WTC11 (cell line): ENCODE measurements around the gene PRR14. TPM values are rescaled to one million over a fixed set of nuclear protein-coding genes. Genes with fewer than 3 reads are reported as not detected.

ENCODE experiments used
- ATAC-seq: fragments of 200-7000 bp; cut with Tn5 transposase; 2 replicates; pipeline ENCODE4 v1.10.0; 2021; ENCODE audit warnings: mild to moderate bottlenecking, moderate library complexity
- CTCF ChIA-PET: fragments of 300-600 bp; sonication (Branson Sonifier 250); formaldehyde crosslinking; loops from one replicate; lab custom pipeline; 2021; ENCODE audit warnings: antibody characterized with exemption; lab: Charles Lee
- POLR2A ChIA-PET: fragments of 350-600 bp; sonication (Branson Sonifier 250); formaldehyde crosslinking; loops from one replicate; lab custom pipeline; 2021; ENCODE audit warnings: antibody characterized with exemption; lab: Charles Lee
- DNase-seq: peaks from one replicate; pipeline ENCODE4 v3.0.0; 2021; ENCODE audit warnings: low spot score
- H3K27ac Mint-ChIP-seq: 2 replicates; pipeline ENCODE4 v1.8.0; 2021; ENCODE audit warnings: mixed read lengths
- H3K27me3 Mint-ChIP-seq: 2 replicates; pipeline ENCODE4 v1.8.0; 2021; ENCODE audit warnings: low read depth, mild to moderate bottlenecking, moderate library complexity, mixed read lengths
- H3K36me3 Mint-ChIP-seq: 2 replicates; pipeline ENCODE4 v1.8.0; 2021; ENCODE audit warnings: mixed read lengths
- H3K4me1 Mint-ChIP-seq: 2 replicates; pipeline ENCODE4 v1.8.0; 2022; ENCODE audit warnings: mixed read lengths
- H3K4me3 Mint-ChIP-seq: 2 replicates; pipeline ENCODE4 v1.8.0; 2021; ENCODE audit warnings: mild to moderate bottlenecking, moderate library complexity, mixed read lengths
- H3K9me3 Mint-ChIP-seq: 2 replicates; pipeline ENCODE4 v1.8.0; 2021; ENCODE audit warnings: mixed read lengths
- CREB1 ChIP-seq: sonication (generic); formaldehyde crosslinking; IDR thresholded peaks from 2 replicates; pipeline ENCODE4 v1.8.0; 2023; ENCODE audit warnings: mild to moderate bottlenecking, missing genetic modification reagents
- ELF4 ChIP-seq: sonication (generic); formaldehyde crosslinking; IDR thresholded peaks from 2 replicates; pipeline ENCODE4 v1.8.1; 2022; ENCODE audit warnings: low read depth, mild to moderate bottlenecking, moderate library complexity, missing genetic modification reagents
- FOXJ3 ChIP-seq: sonication (generic); formaldehyde crosslinking; IDR thresholded peaks from 2 replicates; pipeline ENCODE4 v1.9.0; 2021; ENCODE audit warnings: missing genetic modification reagents, mild to moderate bottlenecking, borderline replicate concordance
- HMGXB4 ChIP-seq: sonication (generic); formaldehyde crosslinking; IDR thresholded peaks from 2 replicates; pipeline ENCODE4 v1.8.1; 2023; ENCODE audit warnings: mild to moderate bottlenecking, moderate library complexity, missing genetic modification reagents
- JAZF1 ChIP-seq: fragments of 250-450 bp; sonication (Bioruptor Pico); IDR thresholded peaks from 2 replicates; pipeline ENCODE4 v1.9.0; 2021; ENCODE audit warnings: moderate library complexity, mild to moderate bottlenecking, inconsistent platforms
- JUN ChIP-seq: sonication (generic); formaldehyde crosslinking; IDR thresholded peaks from 2 replicates; pipeline ENCODE4 v1.8.0; 2023; ENCODE audit warnings: mild to moderate bottlenecking, missing genetic modification reagents
- KAT7 ChIP-seq: sonication (generic); formaldehyde crosslinking; IDR thresholded peaks from 2 replicates; pipeline ENCODE4 v1.8.1; 2023; ENCODE audit warnings: missing genetic modification reagents, mild to moderate bottlenecking, borderline replicate concordance
- MYBL2 ChIP-seq: sonication (generic); formaldehyde crosslinking; IDR thresholded peaks from 2 replicates; pipeline ENCODE4 v1.8.1; 2023; ENCODE audit warnings: mild to moderate bottlenecking, moderate library complexity, missing genetic modification reagents
- NFE2L1 ChIP-seq: sonication (generic); formaldehyde crosslinking; IDR thresholded peaks from 2 replicates; pipeline ENCODE4 v1.8.1; 2023; ENCODE audit warnings: missing genetic modification reagents
- PRDM15 ChIP-seq: sonication (generic); formaldehyde crosslinking; IDR thresholded peaks from 2 replicates; pipeline ENCODE4 v1.8.0; 2022; ENCODE audit warnings: missing genetic modification reagents
- RELA ChIP-seq: sonication (generic); formaldehyde crosslinking; IDR thresholded peaks from 2 replicates; pipeline ENCODE4 v1.8.1; 2022; ENCODE audit warnings: missing genetic modification reagents, mild to moderate bottlenecking, borderline replicate concordance
- ZBTB21 ChIP-seq: sonication (generic); formaldehyde crosslinking; IDR thresholded peaks from 2 replicates; pipeline ENCODE4 v1.8.1; 2023; ENCODE audit warnings: mild to moderate bottlenecking, missing genetic modification reagents, borderline replicate concordance
- ZNF138 ChIP-seq: sonication (generic); formaldehyde crosslinking; conservative IDR thresholded peaks from 2 replicates; pipeline ENCODE4 v1.8.1; 2022; ENCODE audit warnings: mild to moderate bottlenecking, moderate library complexity, missing genetic modification reagents
- ZNF232 ChIP-seq: sonication (generic); formaldehyde crosslinking; IDR thresholded peaks from 2 replicates; pipeline ENCODE4 v1.8.0; 2022; ENCODE audit warnings: mild to moderate bottlenecking, missing genetic modification reagents
- total RNA-seq: library from RNA; stranded (reverse); gene quantifications from 3 replicates; pipeline ENCODE4 v1.2.3, GENCODE V29; 2021
- TF ChIP-seq, protein P1 (sequence below): sonication (generic); formaldehyde crosslinking; IDR thresholded peaks from 2 replicates; pipeline ENCODE4 v1.8.1; 2023; ENCODE audit warnings: mild to moderate bottlenecking, missing genetic modification reagents, moderate library complexity
- TF ChIP-seq, protein P2 (sequence below): sonication (generic); formaldehyde crosslinking; IDR thresholded peaks from 2 replicates; pipeline ENCODE4 v1.8.1; 2022; ENCODE audit warnings: low read depth, mild to moderate bottlenecking, moderate library complexity, missing genetic modification reagents, borderline replicate concordance
- TF ChIP-seq, protein P3 (sequence below): fragments of 250-450 bp; sonication (Bioruptor Pico); IDR thresholded peaks from 2 replicates; pipeline ENCODE4 v1.8.0; 2021; ENCODE audit warnings: mild to moderate bottlenecking

Gene PRR14
- total RNA-seq, 1 experiment from 2014 or later = 21.9 TPM

DNA sequence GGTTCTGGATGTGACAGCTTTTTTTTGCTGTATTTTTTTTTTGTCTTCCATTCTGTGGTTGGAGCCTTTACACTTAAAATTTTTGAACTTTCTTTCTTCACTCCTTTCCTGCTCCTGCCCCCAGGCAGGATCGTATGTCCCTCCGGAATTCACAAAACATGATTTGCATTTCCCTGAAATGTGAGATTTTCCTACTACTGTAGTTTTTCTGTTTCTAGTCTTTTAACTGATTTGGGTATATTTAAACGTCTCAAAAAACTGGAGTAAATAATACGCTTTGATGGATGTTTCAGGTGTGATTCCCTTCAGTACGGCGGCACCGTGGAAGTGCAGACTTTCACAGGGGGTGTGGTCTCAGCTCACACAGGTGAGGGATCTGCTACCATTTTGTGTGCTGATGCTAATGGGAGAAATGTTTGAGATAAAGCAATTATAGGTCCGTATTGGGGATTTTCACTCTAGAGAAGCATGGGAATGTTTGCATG lies 48.9 kb downstream of the PRR14 start (continued):
- TF ChIP-seq HMGXB4 (CRISPR knock-in tag) (no peak), NFE2L1 (CRISPR knock-in tag) (no peak), JAZF1 (no peak), ELF4 (CRISPR knock-in tag) (no peak), ZNF138 (CRISPR knock-in tag) (no peak), FOXJ3 (CRISPR knock-in tag) (no peak), CREB1 (CRISPR knock-in tag) (no peak), MYBL2 (CRISPR knock-in tag) (no peak), JUN (CRISPR knock-in tag) (no peak), ZNF232 (CRISPR knock-in tag) (no peak), PRDM15 (no peak), ZBTB21 (CRISPR knock-in tag) (no peak)
- TF ChIP-seq, protein P1, sequence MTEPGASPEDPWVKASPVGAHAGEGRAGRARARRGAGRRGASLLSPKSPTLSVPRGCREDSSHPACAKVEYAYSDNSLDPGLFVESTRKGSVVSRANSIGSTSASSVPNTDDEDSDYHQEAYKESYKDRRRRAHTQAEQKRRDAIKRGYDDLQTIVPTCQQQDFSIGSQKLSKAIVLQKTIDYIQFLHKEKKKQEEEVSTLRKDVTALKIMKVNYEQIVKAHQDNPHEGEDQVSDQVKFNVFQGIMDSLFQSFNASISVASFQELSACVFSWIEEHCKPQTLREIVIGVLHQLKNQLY = no peak
- TF ChIP-seq, protein P2, sequence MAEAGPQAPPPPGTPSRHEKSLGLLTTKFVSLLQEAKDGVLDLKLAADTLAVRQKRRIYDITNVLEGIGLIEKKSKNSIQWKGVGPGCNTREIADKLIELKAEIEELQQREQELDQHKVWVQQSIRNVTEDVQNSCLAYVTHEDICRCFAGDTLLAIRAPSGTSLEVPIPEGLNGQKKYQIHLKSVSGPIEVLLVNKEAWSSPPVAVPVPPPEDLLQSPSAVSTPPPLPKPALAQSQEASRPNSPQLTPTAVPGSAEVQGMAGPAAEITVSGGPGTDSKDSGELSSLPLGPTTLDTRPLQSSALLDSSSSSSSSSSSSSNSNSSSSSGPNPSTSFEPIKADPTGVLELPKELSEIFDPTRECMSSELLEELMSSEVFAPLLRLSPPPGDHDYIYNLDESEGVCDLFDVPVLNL (CRISPR knock-in tag) = no peak

DNA sequence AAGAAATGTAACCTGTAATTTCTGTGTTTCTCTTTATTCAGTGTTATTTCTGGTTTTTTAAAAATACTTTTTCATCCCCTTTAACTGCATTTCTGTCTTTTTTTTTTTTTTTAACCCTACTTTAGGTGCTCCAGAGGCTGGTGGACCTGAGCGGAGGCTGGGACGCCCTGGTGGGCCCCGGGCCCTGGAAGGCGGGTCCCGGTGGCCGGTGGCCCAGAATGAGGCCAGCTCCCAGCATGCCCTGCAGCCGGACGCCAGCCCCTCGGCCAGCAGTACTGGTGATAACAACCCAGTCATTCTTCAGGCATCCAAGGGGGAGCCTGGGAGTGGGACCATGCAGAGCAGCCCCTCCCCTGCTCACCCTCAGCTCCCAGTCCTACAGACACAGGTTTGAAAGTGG lies 49.7 kb downstream of the PRR14 start:
- TF ChIP-seq, protein P3, sequence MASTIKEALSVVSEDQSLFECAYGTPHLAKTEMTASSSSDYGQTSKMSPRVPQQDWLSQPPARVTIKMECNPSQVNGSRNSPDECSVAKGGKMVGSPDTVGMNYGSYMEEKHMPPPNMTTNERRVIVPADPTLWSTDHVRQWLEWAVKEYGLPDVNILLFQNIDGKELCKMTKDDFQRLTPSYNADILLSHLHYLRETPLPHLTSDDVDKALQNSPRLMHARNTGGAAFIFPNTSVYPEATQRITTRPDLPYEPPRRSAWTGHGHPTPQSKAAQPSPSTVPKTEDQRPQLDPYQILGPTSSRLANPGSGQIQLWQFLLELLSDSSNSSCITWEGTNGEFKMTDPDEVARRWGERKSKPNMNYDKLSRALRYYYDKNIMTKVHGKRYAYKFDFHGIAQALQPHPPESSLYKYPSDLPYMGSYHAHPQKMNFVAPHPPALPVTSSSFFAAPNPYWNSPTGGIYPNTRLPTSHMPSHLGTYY (CRISPR knock-in tag) = no peak
- TF ChIP-seq RELA (CRISPR knock-in tag) (no peak), KAT7 (CRISPR knock-in tag) (no peak)
- Mint-ChIP-seq H3K9me3 (no peaks in the 10 kb centered on the region), H3K36me3 (peaks cover 36% of the 10 kb centered on the region), H3K4me3 (no peak overlapping the region), H3K4me1 (peaks cover 14% of the 10 kb centered on the region), H3K27me3 (peaks cover 27% of the 10 kb centered on the region), H3K27ac (no peak overlapping the region)
- ATAC-seq (no peak), DNase-seq (no peak)
- ChIA-PET CTCF (no interaction called here), POLR2A (no interaction called here)
